GM18526 (cell line): ENCODE data around the gene CDX2.

Experiments used
- POLR2A ChIP-seq: IDR thresholded peaks from 3 replicates; pipeline ENCODE4 v1.6.1; 2011; ENCODE audit not compliant: insufficient read length; ENCODE audit errors: extremely low read depth

The CDX2 gene

GRCh38 chr13:27927444-27928352 is 41.4 kb downstream of the CDX2 start:
- no peak for TF ChIP-seq POLR2A

- TF ChIP-seq POLR2A = no peak
Observed at GRCh38 chr13:27926644-27927434, 42.3 kb downstream of the CDX2 start.

GRCh38 chr13:27925220-27925991 is 43.7 kb downstream of the CDX2 start:
- TF ChIP-seq POLR2A = no peak

- no peak for TF ChIP-seq POLR2A
Observed at GRCh38 chr13:27924529-27925141, 44.5 kb downstream of the CDX2 start.

- TF ChIP-seq POLR2A = no peak
Observed at GRCh38 chr13:27923794-27924528, 45.2 kb downstream of the CDX2 start.

GRCh38 chr13:27922883-27923612 is 46.1 kb downstream of the CDX2 start:
- no peak for TF ChIP-seq POLR2A

- no peak for TF ChIP-seq POLR2A
Observed at GRCh38 chr13:27921961-27922882, 46.9 kb downstream of the CDX2 start.

GRCh38 chr13:27921421-27921960 is 47.6 kb downstream of the CDX2 start:
- no peak for TF ChIP-seq POLR2A

- no peak for TF ChIP-seq POLR2A
Observed at GRCh38 chr13:27920677-27921420, 48.3 kb downstream of the CDX2 start.

- no peak for TF ChIP-seq POLR2A
Observed at GRCh38 chr13:27919934-27920676, 49.0 kb downstream of the CDX2 start, which contains the start of gene PDX1. TSS of gene PDX1 (plus strand) at chr13:27920000. CDS start at chr13:27920139, 139 bp downstream.

- TF ChIP-seq POLR2A = no peak
Observed at GRCh38 chr13:27919659-27919933, 49.5 kb downstream of the CDX2 start.
